Measurements from ENCODE around the gene POLR1H. TPM values are rescaled to one million over a fixed set of nuclear protein-coding genes. Genes with fewer than 3 reads are reported as not detected.

POLR1H gene
- total and polyA plus RNA-seq, 3 experiments from 2014 or later, result 55.0 to 123 (median 58.1) TPM

GRCh38 chr6:30063315-30063714 lies 2.2 kb downstream of the POLR1H start:
- H3K27me3 ChIP-seq (ENCODE audit: insufficient read depth, low read length, poor library complexity, severe bottlenecking), result no peaks in the 10 kb centered on the region
- H3K36me3 ChIP-seq (ENCODE audit: insufficient read depth, low read length), result peaks cover 16% of the 10 kb centered on the region
- H3K4me1 ChIP-seq (ENCODE audit: insufficient read depth, low read length), result peaks cover 48% of the 10 kb centered on the region
- H3K4me3 ChIP-seq (ENCODE audit: low read length), result no peak overlapping the region
- H3K27ac ChIP-seq (ENCODE audit: low read depth, low read length), result no peak overlapping the region
- peak overlapping the region in 7 of 8 donors; percentile 65 to 99 (median 89) for H3K27ac Mint-ChIP-seq
- no peaks in the 10 kb centered on the region for H3K9me3 ChIP-seq (ENCODE audit: low read length)
- CTCF ChIA-PET, result no interaction called here
- no peaks in the 10 kb centered on the region for H3K27me3 Mint-ChIP-seq
- peaks cover 0 to 1% (median 0%) of the 10 kb centered on the region in 5 donors for H3K9me3 Mint-ChIP-seq
- POLR2A ChIA-PET, result no interaction called here
- H3K36me3 Mint-ChIP-seq, result peaks cover 6 to 59% (median 9%) of the 10 kb centered on the region in 3 donors
- H3K4me1 Mint-ChIP-seq, result peaks cover 57 to 75% (median 70%) of the 10 kb centered on the region in 3 donors
- H3K4me3 Mint-ChIP-seq, result peak overlapping the region in 6 of 7 donors; percentile 26 to 62 (median 48)
- DNase-seq, result no peak

- H3K9me3 Mint-ChIP-seq, result peaks cover 0 to 3% (median 0%) of the 10 kb centered on the region in 5 donors
- H3K36me3 Mint-ChIP-seq, result peaks cover 21 to 74% (median 31%) of the 10 kb centered on the region in 3 donors
- Histone ChIP-seq H3K36me3 (ENCODE audit: insufficient read depth, low read length) (peaks cover 28% of the 10 kb centered on the region), H3K9me3 (ENCODE audit: low read length) (no peaks in the 10 kb centered on the region), H3K27ac (ENCODE audit: low read depth, low read length) (peak overlapping the region; percentile 98), H3K4me3 (ENCODE audit: low read length) (peak overlapping the region; percentile 79), H3K4me1 (ENCODE audit: insufficient read depth, low read length) (peaks cover 44% of the 10 kb centered on the region), H3K27me3 (ENCODE audit: insufficient read depth, low read length, poor library complexity, severe bottlenecking) (no peaks in the 10 kb centered on the region)
- CTCF ChIA-PET, result interaction anchor here (1.8 kb wide), 1 partner anchor 37 kb away, joined by 7 read pairs; no protein-coding TSS in a partner anchor
- peak in 1 of 5 donors; percentile 33 for DNase-seq
- H3K27me3 Mint-ChIP-seq, result peaks cover 7 to 11% of the 10 kb centered on the region in 2 donors
- peak overlapping the region; percentile 89 to 97 (median 92) for H3K4me3 Mint-ChIP-seq
- POLR2A ChIA-PET, result interaction anchor here (0.6 to 1.6 kb wide), 7 partner anchors 22 to 1906 kb away, joined by 3 to 9 read pairs (median 3); partner anchors contain the start of genes DXO, TRIM26 and TRIM39
- H3K27ac Mint-ChIP-seq, result peak overlapping the region; percentile 91 to 100 (median 98)
- H3K4me1 Mint-ChIP-seq, result peaks cover 56 to 77% (median 70%) of the 10 kb centered on the region in 3 donors
These were observed 5.0 kb downstream of the POLR1H start for GRCh38 chr6:30066082-30066481.

GRCh38 chr6:30066577-30067459 lies 5.8 kb downstream of the POLR1H start, which contains the start of gene PPP1R11:
Gene PPP1R11, plus strand, starts transcription at chr6:30067198. Its CDS starts 213 bp downstream, at chr6:30067411.
- peaks cover 0 to 3% (median 0%) of the 10 kb centered on the region in 5 donors for H3K9me3 Mint-ChIP-seq
- H3K4me1 Mint-ChIP-seq, result peaks cover 56 to 77% (median 71%) of the 10 kb centered on the region in 3 donors
- POLR2A ChIA-PET, result interaction anchor here (0.6 to 1.6 kb wide), 6 partner anchors 35 to 1905 kb away, joined by 3 to 9 read pairs (median 3); partner anchors contain the start of genes DXO, TRIM26 and TRIM39
- H3K4me3 Mint-ChIP-seq, result peak within 1 kb of the TSS; percentile 89 to 97 (median 92)
- H3K27me3 Mint-ChIP-seq, result peaks cover 10 to 15% of the 10 kb centered on the region in 2 donors
- DNase-seq, result peak; percentile 98 to 100 (median 99)
- peak within 1 kb of the TSS; percentile 91 to 100 (median 98) for H3K27ac Mint-ChIP-seq
- Histone ChIP-seq H3K27ac (ENCODE audit: low read depth, low read length) (peak within 1 kb of the TSS; percentile 98), H3K36me3 (ENCODE audit: insufficient read depth, low read length) (peaks cover 28% of the 10 kb centered on the region), H3K9me3 (ENCODE audit: low read length) (no peaks in the 10 kb centered on the region), H3K27me3 (ENCODE audit: insufficient read depth, low read length, poor library complexity, severe bottlenecking) (no peaks in the 10 kb centered on the region), H3K4me3 (ENCODE audit: low read length) (peak within 1 kb of the TSS; percentile 95), H3K4me1 (ENCODE audit: insufficient read depth, low read length) (peaks cover 44% of the 10 kb centered on the region)
- CTCF ChIA-PET, result interaction anchor here (0.9 to 1.8 kb wide), 2 partner anchors 36 to 58 kb away, joined by 3 to 7 read pairs; no protein-coding TSS in a partner anchor
- H3K36me3 Mint-ChIP-seq, result peaks cover 23 to 66% (median 29%) of the 10 kb centered on the region in 3 donors

GRCh38 chr6:30067460-30068139 lies 6.5 kb downstream of the POLR1H start:
- Histone ChIP-seq H3K4me3 (ENCODE audit: low read length) (peak overlapping the region; percentile 95), H3K27me3 (ENCODE audit: insufficient read depth, low read length, poor library complexity, severe bottlenecking) (no peaks in the 10 kb centered on the region), H3K27ac (ENCODE audit: low read depth, low read length) (peak overlapping the region; percentile 98), H3K36me3 (ENCODE audit: insufficient read depth, low read length) (peaks cover 28% of the 10 kb centered on the region), H3K4me1 (ENCODE audit: insufficient read depth, low read length) (peaks cover 36% of the 10 kb centered on the region), H3K9me3 (ENCODE audit: low read length) (no peaks in the 10 kb centered on the region)
- no peak for DNase-seq
- Mint-ChIP-seq H3K27me3 (peaks cover 17 to 23% of the 10 kb centered on the region in 2 donors), H3K4me1 (peaks cover 55 to 73% (median 66%) of the 10 kb centered on the region in 3 donors), H3K36me3 (peaks cover 24 to 62% (median 33%) of the 10 kb centered on the region in 3 donors), H3K9me3 (peaks cover 0 to 3% (median 0%) of the 10 kb centered on the region in 5 donors), H3K4me3 (peak overlapping the region; percentile 89 to 97 (median 92)), H3K27ac (peak overlapping the region; percentile 91 to 100 (median 98))
- POLR2A ChIA-PET, result no interaction called here
- CTCF ChIA-PET, result interaction anchor here (0.9 to 1.1 kb wide), 2 partner anchors 36 to 57 kb away, joined by 3 read pairs; no protein-coding TSS in a partner anchor

GRCh38 chr6:30071081-30071818 lies 10.2 kb downstream of the POLR1H start:
- POLR2A ChIA-PET, result interaction anchor here (1.0 kb wide), 1 partner anchor 10 kb away, joined by 5 read pairs; the partner anchor contains the start of gene POLR1H
- Histone ChIP-seq H3K9me3 (ENCODE audit: low read length) (no peaks in the 10 kb centered on the region), H3K4me3 (ENCODE audit: low read length) (no peak overlapping the region), H3K27me3 (ENCODE audit: insufficient read depth, low read length, poor library complexity, severe bottlenecking) (peaks cover 6% of the 10 kb centered on the region), H3K36me3 (ENCODE audit: insufficient read depth, low read length) (peaks cover 14% of the 10 kb centered on the region), H3K4me1 (ENCODE audit: insufficient read depth, low read length) (peaks cover 36% of the 10 kb centered on the region), H3K27ac (ENCODE audit: low read depth, low read length) (no peak overlapping the region)
- CTCF ChIA-PET, result interaction anchor here (1.2 kb wide), 1 partner anchor 10 kb away, joined by 5 read pairs; the partner anchor contains the start of gene POLR1H
- Mint-ChIP-seq H3K9me3 (peaks cover 0 to 3% (median 0%) of the 10 kb centered on the region in 5 donors), H3K4me3 (peak overlapping the region in 3 of 7 donors; percentile 33 to 69 (median 60)), H3K27ac (peak overlapping the region in 2 of 8 donors; percentile 1 to 4), H3K27me3 (peaks cover 40 to 54% of the 10 kb centered on the region in 2 donors), H3K4me1 (peaks cover 54 to 66% (median 55%) of the 10 kb centered on the region in 3 donors), H3K36me3 (peaks cover 25 to 38% (median 33%) of the 10 kb centered on the region in 3 donors)
- DNase-seq, result no peak

GRCh38 chr6:30071858-30072257 lies 10.8 kb downstream of the POLR1H start:
- Histone ChIP-seq H3K27me3 (ENCODE audit: insufficient read depth, low read length, poor library complexity, severe bottlenecking) (peaks cover 6% of the 10 kb centered on the region), H3K9me3 (ENCODE audit: low read length) (no peaks in the 10 kb centered on the region), H3K27ac (ENCODE audit: low read depth, low read length) (no peak overlapping the region), H3K4me1 (ENCODE audit: insufficient read depth, low read length) (peaks cover 39% of the 10 kb centered on the region), H3K4me3 (ENCODE audit: low read length) (no peak overlapping the region), H3K36me3 (ENCODE audit: insufficient read depth, low read length) (peaks cover 14% of the 10 kb centered on the region)
- CTCF ChIA-PET, result no interaction called here
- Mint-ChIP-seq H3K27ac (peak overlapping the region in 2 of 8 donors; percentile 1 to 77), H3K4me3 (peak overlapping the region in 1 of 7 donors; percentile 33), H3K4me1 (peaks cover 55 to 67% (median 55%) of the 10 kb centered on the region in 3 donors), H3K9me3 (peaks cover 0 to 3% (median 0%) of the 10 kb centered on the region in 5 donors), H3K36me3 (peaks cover 25 to 35% (median 33%) of the 10 kb centered on the region in 3 donors), H3K27me3 (peaks cover 40 to 60% of the 10 kb centered on the region in 2 donors)
- POLR2A ChIA-PET, result interaction anchor here (1.0 kb wide), 1 partner anchor 11 kb away, joined by 5 read pairs; the partner anchor contains the start of gene POLR1H
- no peak for DNase-seq

All from CD8-positive, alpha-beta memory T cell (primary cell).